Measurements from ENCODE around the gene FAM170B.

DNA sequence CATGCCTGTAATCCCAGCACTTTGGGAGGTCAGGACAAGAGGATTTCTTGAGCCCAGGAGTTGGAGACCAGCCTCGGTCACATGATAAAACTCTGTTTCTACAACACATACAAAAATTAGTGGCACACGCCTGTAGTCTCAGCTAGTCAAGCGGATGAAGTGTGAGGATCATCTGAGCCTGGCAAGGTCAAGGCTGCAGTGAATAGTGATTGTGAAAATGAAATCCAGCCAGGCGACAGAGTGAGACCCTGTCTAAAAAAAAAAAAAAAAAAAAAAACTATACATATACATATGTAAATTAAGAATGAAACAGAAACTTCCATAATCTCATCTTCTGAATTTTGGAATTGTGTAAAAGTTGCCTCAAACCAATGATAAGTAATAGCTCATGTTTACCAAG, 18.2 kb upstream of the FAM170B start:
- TF ChIP-seq MED1 (CRISPR knock-in tag; IDR thresholded peaks at IDR 0.05; ENCODE audit: borderline replicate concordance) = no peak
- TF ChIP-seq, protein P1, sequence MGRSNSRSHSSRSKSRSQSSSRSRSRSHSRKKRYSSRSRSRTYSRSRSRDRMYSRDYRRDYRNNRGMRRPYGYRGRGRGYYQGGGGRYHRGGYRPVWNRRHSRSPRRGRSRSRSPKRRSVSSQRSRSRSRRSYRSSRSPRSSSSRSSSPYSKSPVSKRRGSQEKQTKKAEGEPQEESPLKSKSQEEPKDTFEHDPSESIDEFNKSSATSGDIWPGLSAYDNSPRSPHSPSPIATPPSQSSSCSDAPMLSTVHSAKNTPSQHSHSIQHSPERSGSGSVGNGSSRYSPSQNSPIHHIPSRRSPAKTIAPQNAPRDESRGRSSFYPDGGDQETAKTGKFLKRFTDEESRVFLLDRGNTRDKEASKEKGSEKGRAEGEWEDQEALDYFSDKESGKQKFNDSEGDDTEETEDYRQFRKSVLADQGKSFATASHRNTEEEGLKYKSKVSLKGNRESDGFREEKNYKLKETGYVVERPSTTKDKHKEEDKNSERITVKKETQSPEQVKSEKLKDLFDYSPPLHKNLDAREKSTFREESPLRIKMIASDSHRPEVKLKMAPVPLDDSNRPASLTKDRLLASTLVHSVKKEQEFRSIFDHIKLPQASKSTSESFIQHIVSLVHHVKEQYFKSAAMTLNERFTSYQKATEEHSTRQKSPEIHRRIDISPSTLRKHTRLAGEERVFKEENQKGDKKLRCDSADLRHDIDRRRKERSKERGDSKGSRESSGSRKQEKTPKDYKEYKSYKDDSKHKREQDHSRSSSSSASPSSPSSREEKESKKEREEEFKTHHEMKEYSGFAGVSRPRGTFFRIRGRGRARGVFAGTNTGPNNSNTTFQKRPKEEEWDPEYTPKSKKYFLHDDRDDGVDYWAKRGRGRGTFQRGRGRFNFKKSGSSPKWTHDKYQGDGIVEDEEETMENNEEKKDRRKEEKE (IDR thresholded peaks at IDR 0.05; ENCODE audit: borderline replicate concordance in 1 of 2, control insufficient read depth in 1 of 2, low read depth in 2 of 2, low read length in 1 of 2) = no peak
- TF ChIP-seq, protein P2, sequence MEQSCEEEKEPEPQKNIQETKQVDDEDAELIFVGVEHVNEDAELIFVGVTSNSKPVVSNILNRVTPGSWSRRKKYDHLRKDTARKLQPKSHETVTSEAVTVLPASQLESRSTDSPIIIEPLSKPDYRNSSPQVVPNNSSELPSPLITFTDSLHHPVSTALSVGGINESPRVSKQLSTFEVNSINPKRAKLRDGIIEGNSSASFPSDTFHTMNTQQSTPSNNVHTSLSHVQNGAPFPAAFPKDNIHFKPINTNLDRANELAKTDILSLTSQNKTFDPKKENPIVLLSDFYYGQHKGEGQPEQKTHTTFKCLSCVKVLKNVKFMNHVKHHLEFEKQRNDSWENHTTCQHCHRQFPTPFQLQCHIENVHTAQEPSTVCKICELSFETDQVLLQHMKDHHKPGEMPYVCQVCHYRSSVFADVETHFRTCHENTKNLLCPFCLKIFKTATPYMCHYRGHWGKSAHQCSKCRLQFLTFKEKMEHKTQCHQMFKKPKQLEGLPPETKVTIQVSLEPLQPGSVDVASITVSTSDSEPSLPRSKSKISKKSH (CRISPR knock-in tag; IDR thresholded peaks at IDR 0.05) = no peak
- TF ChIP-seq, protein P3, sequence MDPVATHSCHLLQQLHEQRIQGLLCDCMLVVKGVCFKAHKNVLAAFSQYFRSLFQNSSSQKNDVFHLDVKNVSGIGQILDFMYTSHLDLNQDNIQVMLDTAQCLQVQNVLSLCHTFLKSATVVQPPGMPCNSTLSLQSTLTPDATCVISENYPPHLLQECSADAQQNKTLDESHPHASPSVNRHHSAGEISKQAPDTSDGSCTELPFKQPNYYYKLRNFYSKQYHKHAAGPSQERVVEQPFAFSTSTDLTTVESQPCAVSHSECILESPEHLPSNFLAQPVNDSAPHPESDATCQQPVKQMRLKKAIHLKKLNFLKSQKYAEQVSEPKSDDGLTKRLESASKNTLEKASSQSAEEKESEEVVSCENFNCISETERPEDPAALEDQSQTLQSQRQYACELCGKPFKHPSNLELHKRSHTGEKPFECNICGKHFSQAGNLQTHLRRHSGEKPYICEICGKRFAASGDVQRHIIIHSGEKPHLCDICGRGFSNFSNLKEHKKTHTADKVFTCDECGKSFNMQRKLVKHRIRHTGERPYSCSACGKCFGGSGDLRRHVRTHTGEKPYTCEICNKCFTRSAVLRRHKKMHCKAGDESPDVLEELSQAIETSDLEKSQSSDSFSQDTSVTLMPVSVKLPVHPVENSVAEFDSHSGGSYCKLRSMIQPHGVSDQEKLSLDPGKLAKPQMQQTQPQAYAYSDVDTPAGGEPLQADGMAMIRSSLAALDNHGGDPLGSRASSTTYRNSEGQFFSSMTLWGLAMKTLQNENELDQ (CRISPR knock-in tag; IDR thresholded peaks at IDR 0.05; ENCODE audit: borderline replicate concordance) = no peak
- no peak for TF ChIP-seq POLR2AphosphoS5 (IDR thresholded peaks at IDR 0.05; ENCODE audit: control insufficient read depth, insufficient read depth, low read depth, low read length)

Data from K562 (cell line).